ENCODE data around the gene FBXL7.

- no peak for TF ChIP-seq REST (IDR thresholded peaks at IDR 0.05; ENCODE audit: low read depth)
- TF ChIP-seq CEBPB (IDR thresholded peaks at IDR 0.05), result no peak
- TF ChIP-seq FOXM1 (IDR thresholded peaks at IDR 0.05; ENCODE audit: borderline replicate concordance, low read depth), result no peak
- no peak for TF ChIP-seq NFIC (IDR thresholded peaks at IDR 0.05)
- no peak for TF ChIP-seq YY1 (IDR thresholded peaks at IDR 0.05; ENCODE audit: low read depth)
- no peak for TF ChIP-seq USF1 (IDR thresholded peaks at IDR 0.05)
- no peak for TF ChIP-seq TEAD4 (IDR thresholded peaks at IDR 0.05)
- TF ChIP-seq EP300 (IDR thresholded peaks at IDR 0.05; ENCODE audit: borderline replicate concordance), result no peak
- no peak for TF ChIP-seq TCF12 (IDR thresholded peaks at IDR 0.05; ENCODE audit: low read depth)
- TF ChIP-seq ZBTB7A (IDR thresholded peaks at IDR 0.05; ENCODE audit: low read depth), result no peak
- no peak for TF ChIP-seq TAF1 (IDR thresholded peaks at IDR 0.05; ENCODE audit: low read depth)
- no peak for TF ChIP-seq MAX (IDR thresholded peaks at IDR 0.05)
Observed at GRCh38 chr5:15570491-15570890, 70.5 kb downstream of the FBXL7 start.

All from Ishikawa (cell line).